OCI-LY7 (cell line): ENCODE data around the gene SLC4A1. TPM values are rescaled to one million over a fixed set of nuclear protein-coding genes. Genes with fewer than 3 reads are reported as not detected.

Experiments used
- BruUV-seq: library from RNA; stranded (reverse); fragments of 400-500 nt; replicated peaks from 2 replicates; lab custom pipeline; 2021; lab: Mats Ljungman, UMichigan
- CTCF ChIA-PET: fragments of 300-600 bp; sonication (Branson Sonifier 250); formaldehyde crosslinking; loops from one replicate; lab custom pipeline; 2022; ENCODE audit warnings: antibody characterized with exemption; ENCODE audit not compliant: unreplicated experiment; lab: Charles Lee
- POLR2A ChIA-PET: fragments of 300-600 bp; sonication (Branson Sonifier 250); formaldehyde crosslinking; loops from one replicate; lab custom pipeline; 2022; ENCODE audit warnings: antibody characterized with exemption; lab: Charles Lee
- DNase-seq: peaks from one replicate; pipeline ENCODE4 v3.0.0-alpha.2; 2015; ENCODE audit warnings: low spot score
- H2AFZ ChIP-seq: fragments of 200-600 bp; sonication (generic), shearing (Covaris generic); 2 replicates; pipeline ENCODE4 v1.6.1; 2014; ENCODE audit warnings: mild to moderate bottlenecking, antibody characterized with exemption, low read length, moderate library complexity
- H3K27ac ChIP-seq: fragments of 200-600 bp; sonication (generic); 2 replicates; pipeline ENCODE4 v1.5.1; 2014; ENCODE audit warnings: mixed run types, low read depth, mild to moderate bottlenecking, moderate library complexity, low read length, inconsistent platforms; ENCODE audit not compliant: poor library complexity, severe bottlenecking
- H3K36me3 ChIP-seq: fragments of 200-600 bp; sonication (generic); 2 replicates; pipeline ENCODE4 v1.6.1; 2014; ENCODE audit warnings: mild to moderate bottlenecking, antibody characterized with exemption, low read length, moderate library complexity, mixed read lengths; ENCODE audit not compliant: insufficient read depth
- H3K4me1 ChIP-seq: fragments of 200-600 bp; sonication (generic); 2 replicates; pipeline ENCODE4 v1.5.1; 2014; ENCODE audit warnings: mild to moderate bottlenecking, low read length; ENCODE audit not compliant: insufficient read depth, poor library complexity, severe bottlenecking
- H3K4me2 ChIP-seq: fragments of 200-600 bp; sonication (generic); 2 replicates; pipeline ENCODE4 v1.6.1; 2014; ENCODE audit warnings: mild to moderate bottlenecking, low read length
- H3K4me3 ChIP-seq: fragments of 200-600 bp; sonication (generic); 2 replicates; pipeline ENCODE4 v1.5.1; 2014; ENCODE audit warnings: mild to moderate bottlenecking, low read depth, low read length; ENCODE audit not compliant: poor library complexity, severe bottlenecking
- H3K79me2 ChIP-seq: fragments of 200-600 bp; sonication (generic); 2 replicates; pipeline ENCODE4 v1.6.1; 2016; ENCODE audit warnings: low read depth, mild to moderate bottlenecking, low read length, moderate library complexity, mixed read lengths; ENCODE audit not compliant: insufficient read depth
- H3K9me2 ChIP-seq: fragments of 200-600 bp; sonication (generic); 2 replicates; pipeline ENCODE4 v1.6.1; 2016; ENCODE audit warnings: mild to moderate bottlenecking, low read length, mixed read lengths; ENCODE audit not compliant: insufficient read depth
- H3K9me3 ChIP-seq: fragments of 200-600 bp; sonication (generic); 2 replicates; pipeline ENCODE4 v1.6.1; 2014; ENCODE audit warnings: mild to moderate bottlenecking, mixed run types, low read length, mixed read lengths
- H4K20me1 ChIP-seq: fragments of 200-600 bp; sonication (generic); 2 replicates; pipeline ENCODE4 v1.6.1; 2014; ENCODE audit warnings: mild to moderate bottlenecking, antibody characterized with exemption, low read length, moderate library complexity, mixed read lengths; ENCODE audit not compliant: insufficient read depth
- CTCF ChIP-seq: fragments of 200-600 bp; sonication (generic); conservative IDR thresholded peaks from 2 replicates; pipeline ENCODE4 v1.5.1; 2014; ENCODE audit warnings: mild to moderate bottlenecking, antibody characterized with exemption, low read length, moderate library complexity, mixed read lengths
- EZH2phosphoT487 ChIP-seq: fragments of 200-600 bp; sonication (generic); IDR thresholded peaks from 2 replicates; pipeline ENCODE4 v1.6.1; 2018; ENCODE audit warnings: low read depth, borderline replicate concordance, mild to moderate bottlenecking, mixed run types, antibody characterized with exemption, low read length, moderate library complexity, mixed read lengths
- intact Hi-C: fragments of 100-400 bp; cut with micrococcal nuclease; formaldehyde crosslinking; loops from one replicate; pipeline ENCODE4 v1.10.0; 2022; ENCODE audit not compliant: unreplicated experiment
- total RNA-seq, 2 experiments: library from RNA; depleted of rRNA in 1 of 2; stranded (reverse); fragments of >200 nt in 1 of 2; shearing (Covaris generic) in 1 of 2; gene quantifications; 2 replicates each; pipeline ENCODE4 v1.2.3, GENCODE V29; 2014 to 2022

Gene SLC4A1
- total RNA-seq, 2 experiments from 2014 or later, result not detected

DNA sequence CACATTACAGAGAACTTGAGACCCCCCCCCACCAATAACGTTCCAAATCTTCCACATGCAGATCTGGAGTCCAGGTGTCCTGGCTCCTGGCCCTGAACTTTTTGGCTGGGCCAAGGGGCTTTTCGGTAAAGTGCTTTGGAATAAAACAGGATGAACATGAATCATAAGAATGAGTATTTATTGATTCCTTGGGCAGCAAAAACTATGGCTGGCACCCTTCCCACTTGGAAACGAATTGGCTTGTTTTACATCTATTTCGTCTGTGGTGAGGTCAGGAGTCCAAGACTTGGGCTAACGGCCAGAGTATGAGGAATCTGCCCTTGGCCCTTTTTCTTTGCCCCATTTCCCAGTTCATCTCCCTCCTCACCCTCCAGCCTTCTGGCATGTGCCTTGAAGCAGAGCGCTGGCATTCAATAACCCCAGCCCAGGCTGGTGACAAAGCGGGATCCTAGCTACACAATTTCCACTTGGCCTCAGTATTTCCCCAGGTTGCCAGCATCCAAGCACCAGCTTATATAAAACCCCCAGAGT, 44.3 kb downstream of the SLC4A1 start:
- Histone ChIP-seq H3K79me2 (peaks cover 5% of the 10 kb centered on the region; the same call in 1 of the 2 replicates), H2AFZ (no peak overlapping the region), H3K9me2 (no peaks in the 10 kb centered on the region), H3K9me3 (no peaks in the 10 kb centered on the region), H3K36me3 (no peaks in the 10 kb centered on the region), H3K4me2 (no peak overlapping the region), H4K20me1 (no peaks in the 10 kb centered on the region), H3K27ac (no peak overlapping the region), H3K4me1 (peaks cover 18% of the 10 kb centered on the region), H3K4me3 (no peak overlapping the region)
- TF ChIP-seq EZH2phosphoT487, result no peak
- TF ChIP-seq CTCF, result no peak
- POLR2A ChIA-PET, result interaction anchor here (0.7 kb wide), 1 partner anchor 126 kb away, joined by 3 read pairs; no protein-coding TSS in a partner anchor
- CTCF ChIA-PET, result no interaction called here
- DNase-seq, result no peak
- intact Hi-C loops, result no loop called here
- BruUV-seq, result no TSS peak

DNA sequence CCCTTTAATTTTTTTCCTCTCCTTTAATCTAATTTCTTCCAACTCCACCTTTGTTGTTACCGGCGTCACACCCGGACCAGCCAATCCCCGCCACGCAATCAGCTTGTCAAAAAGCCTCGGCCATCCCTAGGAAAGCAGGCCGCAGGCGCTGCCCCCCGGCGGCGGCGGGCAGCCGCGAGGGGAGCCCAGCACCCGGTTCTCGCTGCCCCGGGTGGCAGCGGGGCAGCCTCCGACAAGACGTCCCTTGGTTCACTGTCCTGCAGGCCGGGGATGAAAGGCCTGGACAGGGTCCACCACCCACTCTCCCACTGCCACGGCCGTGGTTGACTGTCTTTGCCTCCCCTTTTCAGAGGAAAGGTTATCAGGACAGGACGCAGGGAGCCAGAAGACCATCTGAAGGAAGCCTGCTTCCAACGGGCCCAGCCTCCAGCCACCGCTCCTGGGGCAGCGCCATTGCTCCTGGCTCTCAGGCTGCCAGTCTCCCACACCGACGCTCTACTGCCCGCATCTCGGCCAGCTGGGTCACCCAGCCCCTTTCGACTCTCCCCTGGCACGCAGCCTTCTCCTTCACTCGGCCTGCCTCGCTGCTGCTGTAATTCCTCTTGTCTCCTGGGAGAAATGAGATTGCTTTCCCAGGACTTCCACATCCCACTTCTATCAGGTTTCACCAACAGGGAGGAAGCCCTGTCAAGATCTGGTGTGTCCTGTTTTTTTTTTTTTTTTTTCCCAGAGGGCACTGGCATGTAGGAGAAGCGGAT, 45.6 kb downstream of the SLC4A1 start:
- Histone ChIP-seq H4K20me1 (no peaks in the 10 kb centered on the region), H3K9me2 (no peaks in the 10 kb centered on the region), H2AFZ (no peak overlapping the region), H3K4me2 (peak overlapping the region; percentile 80), H3K79me2 (peaks cover 15% of the 10 kb centered on the region), H3K27ac (peak overlapping the region; percentile 86), H3K36me3 (peaks cover 10% of the 10 kb centered on the region), H3K4me3 (peak overlapping the region; percentile 90), H3K4me1 (peaks cover 15% of the 10 kb centered on the region), H3K9me3 (no peaks in the 10 kb centered on the region)
- intact Hi-C loops, result no loop called here
- BruUV-seq, result no TSS peak
- ChIA-PET CTCF (interaction anchor here (0.7 kb wide), 1 partner anchor 53 kb away, joined by 3 read pairs; no protein-coding TSS in a partner anchor), POLR2A (interaction anchor here (0.6 to 1.5 kb wide), 10 partner anchors 8 to 290 kb away, joined by 3 to 5 read pairs (median 4); no protein-coding TSS in a partner anchor)
- no peak for TF ChIP-seq EZH2phosphoT487
- peak; percentile 64 for TF ChIP-seq CTCF
- DNase-seq, result peak; percentile 64

DNA sequence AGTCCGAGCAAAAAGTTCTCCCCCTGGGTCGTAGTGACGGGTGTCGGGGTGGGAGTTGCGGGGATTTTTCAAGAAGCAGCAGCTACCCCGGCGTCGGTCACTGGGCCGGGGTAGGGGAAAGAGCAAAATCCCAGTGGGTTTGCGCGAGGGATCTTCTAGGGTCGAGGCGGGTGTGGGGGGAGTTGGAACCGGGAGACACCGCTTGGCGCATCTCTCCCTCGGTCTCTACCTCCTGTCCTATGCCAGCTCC, 46.1 kb downstream of the SLC4A1 start:
- no TSS peak for BruUV-seq
- TF ChIP-seq CTCF (no peak), EZH2phosphoT487 (no peak)
- peaks cover 11% of the 10 kb centered on the region for H3K4me1 ChIP-seq
- peaks cover 20% of the 10 kb centered on the region for H3K79me2 ChIP-seq
- H3K4me2 ChIP-seq, result peak overlapping the region; percentile 80
- H3K4me3 ChIP-seq, result peak overlapping the region; percentile 90
- POLR2A ChIA-PET, result interaction anchor here (0.6 to 1.5 kb wide), 9 partner anchors 9 to 290 kb away, joined by 3 to 5 read pairs (median 4); no protein-coding TSS in a partner anchor
- H3K9me3 ChIP-seq, result no peaks in the 10 kb centered on the region
- DNase-seq, result no peak
- H3K27ac ChIP-seq, result peak overlapping the region; percentile 86
- H2AFZ ChIP-seq, result peak overlapping the region; percentile 5; the same call in 1 of the 2 replicates
- intact Hi-C loops, result no loop called here
- peaks cover 15% of the 10 kb centered on the region for H3K36me3 ChIP-seq
- CTCF ChIA-PET, result interaction anchor here (0.7 kb wide), 1 partner anchor 53 kb away, joined by 3 read pairs; no protein-coding TSS in a partner anchor
- no peaks in the 10 kb centered on the region for H4K20me1 ChIP-seq
- H3K9me2 ChIP-seq, result no peaks in the 10 kb centered on the region
